OCI-LY7 (cell line): ENCODE results near the gene CFL1. TPM values are rescaled to one million over a fixed set of nuclear protein-coding genes. Genes with fewer than 3 reads are reported as not detected.

Experiments used
- BruUV-seq: library from RNA; stranded (reverse); fragments of 400-500 nt; replicated peaks from 2 replicates; lab custom pipeline; 2021; lab: Mats Ljungman, UMichigan
- CTCF ChIA-PET: fragments of 300-600 bp; sonication (Branson Sonifier 250); formaldehyde crosslinking; loops from one replicate; lab custom pipeline; 2022; ENCODE audit warnings: antibody characterized with exemption; ENCODE audit not compliant: unreplicated experiment; lab: Charles Lee
- POLR2A ChIA-PET: fragments of 300-600 bp; sonication (Branson Sonifier 250); formaldehyde crosslinking; loops from one replicate; lab custom pipeline; 2022; ENCODE audit warnings: antibody characterized with exemption; lab: Charles Lee
- DNase-seq: peaks from one replicate; pipeline ENCODE4 v3.0.0-alpha.2; 2015; ENCODE audit warnings: low spot score
- H2AFZ ChIP-seq: fragments of 200-600 bp; sonication (generic), shearing (Covaris generic); 2 replicates; pipeline ENCODE4 v1.6.1; 2014; ENCODE audit warnings: mild to moderate bottlenecking, antibody characterized with exemption, low read length, moderate library complexity
- H3K27ac ChIP-seq: fragments of 200-600 bp; sonication (generic); 2 replicates; pipeline ENCODE4 v1.5.1; 2014; ENCODE audit warnings: mixed run types, low read depth, mild to moderate bottlenecking, moderate library complexity, low read length, inconsistent platforms; ENCODE audit not compliant: poor library complexity, severe bottlenecking
- H3K36me3 ChIP-seq: fragments of 200-600 bp; sonication (generic); 2 replicates; pipeline ENCODE4 v1.6.1; 2014; ENCODE audit warnings: mild to moderate bottlenecking, antibody characterized with exemption, low read length, moderate library complexity, mixed read lengths; ENCODE audit not compliant: insufficient read depth
- H3K4me1 ChIP-seq: fragments of 200-600 bp; sonication (generic); 2 replicates; pipeline ENCODE4 v1.5.1; 2014; ENCODE audit warnings: mild to moderate bottlenecking, low read length; ENCODE audit not compliant: insufficient read depth, poor library complexity, severe bottlenecking
- H3K4me2 ChIP-seq: fragments of 200-600 bp; sonication (generic); 2 replicates; pipeline ENCODE4 v1.6.1; 2014; ENCODE audit warnings: mild to moderate bottlenecking, low read length
- H3K4me3 ChIP-seq: fragments of 200-600 bp; sonication (generic); 2 replicates; pipeline ENCODE4 v1.5.1; 2014; ENCODE audit warnings: mild to moderate bottlenecking, low read depth, low read length; ENCODE audit not compliant: poor library complexity, severe bottlenecking
- H3K79me2 ChIP-seq: fragments of 200-600 bp; sonication (generic); 2 replicates; pipeline ENCODE4 v1.6.1; 2016; ENCODE audit warnings: low read depth, mild to moderate bottlenecking, low read length, moderate library complexity, mixed read lengths; ENCODE audit not compliant: insufficient read depth
- H3K9me2 ChIP-seq: fragments of 200-600 bp; sonication (generic); 2 replicates; pipeline ENCODE4 v1.6.1; 2016; ENCODE audit warnings: mild to moderate bottlenecking, low read length, mixed read lengths; ENCODE audit not compliant: insufficient read depth
- H3K9me3 ChIP-seq: fragments of 200-600 bp; sonication (generic); 2 replicates; pipeline ENCODE4 v1.6.1; 2014; ENCODE audit warnings: mild to moderate bottlenecking, mixed run types, low read length, mixed read lengths
- H4K20me1 ChIP-seq: fragments of 200-600 bp; sonication (generic); 2 replicates; pipeline ENCODE4 v1.6.1; 2014; ENCODE audit warnings: mild to moderate bottlenecking, antibody characterized with exemption, low read length, moderate library complexity, mixed read lengths; ENCODE audit not compliant: insufficient read depth
- CTCF ChIP-seq: fragments of 200-600 bp; sonication (generic); conservative IDR thresholded peaks from 2 replicates; pipeline ENCODE4 v1.5.1; 2014; ENCODE audit warnings: mild to moderate bottlenecking, antibody characterized with exemption, low read length, moderate library complexity, mixed read lengths
- EZH2phosphoT487 ChIP-seq: fragments of 200-600 bp; sonication (generic); IDR thresholded peaks from 2 replicates; pipeline ENCODE4 v1.6.1; 2018; ENCODE audit warnings: low read depth, borderline replicate concordance, mild to moderate bottlenecking, mixed run types, antibody characterized with exemption, low read length, moderate library complexity, mixed read lengths
- intact Hi-C: fragments of 100-400 bp; cut with micrococcal nuclease; formaldehyde crosslinking; loops from one replicate; pipeline ENCODE4 v1.10.0; 2022; ENCODE audit not compliant: unreplicated experiment
- total RNA-seq, 2 experiments: library from RNA; depleted of rRNA in 1 of 2; stranded (reverse); fragments of >200 nt in 1 of 2; shearing (Covaris generic) in 1 of 2; gene quantifications; 2 replicates each; pipeline ENCODE4 v1.2.3, GENCODE V29; 2014 to 2022

The CFL1 gene
- total RNA-seq, 2 experiments from 2014 or later, result 1,019 to 1,119 TPM

- H3K9me3 ChIP-seq, result no peaks in the 10 kb centered on the region
- no peak overlapping the region for H3K27ac ChIP-seq
- no peak for DNase-seq
- H3K4me1 ChIP-seq, result peaks cover 44% of the 10 kb centered on the region
- no peak overlapping the region for H2AFZ ChIP-seq
- TF ChIP-seq CTCF (no peak), EZH2phosphoT487 (no peak)
- no peak overlapping the region for H3K4me3 ChIP-seq
- no peaks in the 10 kb centered on the region for H3K9me2 ChIP-seq
- H3K79me2 ChIP-seq, result peaks cover 18% of the 10 kb centered on the region
- no TSS peak for BruUV-seq
- H3K36me3 ChIP-seq, result peaks cover 3% of the 10 kb centered on the region; the same call in 1 of the 2 replicates
- intact Hi-C loops, result no loop called here
- no peak overlapping the region for H3K4me2 ChIP-seq
- ChIA-PET POLR2A (interaction anchor here (0.6 kb wide), 1 partner anchor 200 kb away, joined by 3 read pairs; no protein-coding TSS in a partner anchor), CTCF (no interaction called here)
- peaks cover 5% of the 10 kb centered on the region; the same call in 1 of the 2 replicates for H4K20me1 ChIP-seq
These were observed 38.3 kb upstream of the CFL1 start for GRCh38 chr11:65896034-65896999.

DNA sequence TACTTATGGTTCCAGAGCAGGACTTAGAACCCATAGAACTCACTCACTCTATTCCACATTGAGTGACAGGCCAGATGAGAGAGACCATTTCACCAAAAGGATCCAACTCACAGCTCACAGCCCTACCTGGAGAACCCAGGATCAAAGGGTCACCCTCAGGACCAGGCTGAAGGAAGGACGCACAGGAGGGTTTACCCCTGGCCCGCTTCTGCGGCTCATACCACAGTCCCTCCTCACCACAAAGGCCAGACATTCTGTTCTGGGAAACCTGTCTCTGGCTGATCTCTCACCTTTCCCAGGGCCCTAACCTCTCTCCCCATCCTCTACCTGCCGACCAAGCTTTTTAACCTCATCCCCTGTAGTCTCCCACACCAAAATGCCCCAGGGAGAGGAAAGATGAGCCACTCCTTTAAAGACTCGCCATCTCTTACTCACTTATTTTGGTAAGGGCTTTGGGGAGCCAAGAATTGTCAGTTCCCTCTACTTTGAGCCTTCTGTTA is 37.6 kb upstream of the CFL1 start:
- H3K4me1 ChIP-seq, result peaks cover 41% of the 10 kb centered on the region
- H3K27ac ChIP-seq, result no peak overlapping the region
- POLR2A ChIA-PET, result interaction anchor here (0.5 kb wide), 1 partner anchor 59 kb away, joined by 5 read pairs; no protein-coding TSS in a partner anchor
- H3K9me2 ChIP-seq, result no peaks in the 10 kb centered on the region
- H2AFZ ChIP-seq, result no peak overlapping the region
- H3K4me2 ChIP-seq, result no peak overlapping the region
- DNase-seq, result no peak
- no peaks in the 10 kb centered on the region for H3K9me3 ChIP-seq
- intact Hi-C loops, result no loop called here
- H3K4me3 ChIP-seq, result no peak overlapping the region
- H3K36me3 ChIP-seq, result peaks cover 5% of the 10 kb centered on the region; the same call in 1 of the 2 replicates
- CTCF ChIA-PET, result no interaction called here
- no peak for TF ChIP-seq EZH2phosphoT487
- H4K20me1 ChIP-seq, result peaks cover 5% of the 10 kb centered on the region; the same call in 1 of the 2 replicates
- no TSS peak for BruUV-seq
- peaks cover 25% of the 10 kb centered on the region for H3K79me2 ChIP-seq

DNA sequence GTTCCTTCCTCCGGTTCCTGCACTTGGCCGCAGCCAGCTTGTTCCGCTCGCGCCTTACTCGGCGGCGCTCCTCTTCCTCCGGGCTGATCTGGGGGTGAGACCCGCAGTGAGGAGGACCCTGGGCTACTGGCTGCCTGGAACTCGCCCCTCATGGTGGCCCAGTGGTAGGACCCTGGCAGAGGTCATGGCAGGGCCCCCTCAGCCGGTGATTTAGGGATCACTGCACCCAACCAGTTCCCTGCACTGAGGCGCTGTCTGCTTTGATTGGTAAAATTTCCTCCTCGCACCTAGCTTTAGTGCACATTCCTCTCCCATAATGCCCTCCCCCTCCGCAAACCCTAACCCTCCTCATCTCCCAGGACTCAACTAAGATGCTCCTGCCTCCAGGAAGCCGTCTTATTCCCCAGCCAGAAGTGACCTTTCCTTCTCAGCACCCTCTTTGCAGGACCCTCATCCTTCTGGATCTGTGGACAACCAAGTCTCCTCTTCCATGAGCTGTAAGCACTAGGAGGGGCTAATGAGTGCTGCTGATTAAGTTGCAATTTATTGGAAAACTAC is 36.1 kb upstream of the CFL1 start:
- peak overlapping the region; percentile 93 for H3K4me3 ChIP-seq
- H3K79me2 ChIP-seq, result peaks cover 25% of the 10 kb centered on the region
- BruUV-seq, result no TSS peak
- peak; percentile 64 for DNase-seq
- H4K20me1 ChIP-seq, result peaks cover 5% of the 10 kb centered on the region; the same call in 1 of the 2 replicates
- POLR2A ChIA-PET, result interaction anchor here (0.7 to 1.1 kb wide), 3 partner anchors 10 to 182 kb away, joined by 3 to 9 read pairs (median 3); partner anchors contain the start of genes KAT5 and MUS81
- peak overlapping the region; percentile 80 for H3K27ac ChIP-seq
- TF ChIP-seq CTCF (peak; percentile 39; the same call in 1 of the 2 replicates), EZH2phosphoT487 (no peak)
- H2AFZ ChIP-seq, result peak overlapping the region; percentile 30; the same call in 1 of the 2 replicates
- no peaks in the 10 kb centered on the region for H3K9me3 ChIP-seq
- H3K9me2 ChIP-seq, result no peaks in the 10 kb centered on the region
- H3K36me3 ChIP-seq, result peaks cover 5% of the 10 kb centered on the region; the same call in 1 of the 2 replicates
- intact Hi-C loops, result loop anchor here (5.0 kb wide), 2 partner anchors 108 to 158 kb away; partner anchors contain the start of genes BANF1, EIF1AD and SF3B2
- CTCF ChIA-PET, result interaction anchor here (0.6 to 1.2 kb wide), 2 partner anchors 9 to 34 kb away, joined by 3 read pairs; no protein-coding TSS in a partner anchor
- H3K4me2 ChIP-seq, result peak overlapping the region; percentile 97
- peaks cover 40% of the 10 kb centered on the region for H3K4me1 ChIP-seq
